ENCODE results near the gene CPLX3. TPM values are rescaled to one million over a fixed set of nuclear protein-coding genes. Genes with fewer than 3 reads are reported as not detected.

Gene CPLX3
- total RNA-seq, 1 donor from 2014 or later: 0.25 TPM

GRCh38 chr15:74787251-74788041 lies 39.0 kb upstream of the CPLX3 start:
- intact Hi-C loops (cut with micrococcal nuclease): loop anchor here (1.0 to 5.0 kb wide), 6 partner anchors 7 to 663 kb away; partner anchors contain the start of genes ARID3B, COX5A and SIN3A

GRCh38 chr15:74788042-74788682 lies 38.3 kb upstream of the CPLX3 start:
- intact Hi-C loops (cut with micrococcal nuclease): loop anchor here (1.0 to 5.0 kb wide), 4 partner anchors 8 to 416 kb away; partner anchors contain the start of gene ARID3B

- intact Hi-C loops (cut with micrococcal nuclease): loop anchor here (1.0 to 5.0 kb wide), 4 partner anchors 8 to 416 kb away; partner anchors contain the start of gene ARID3B
Measured at GRCh38 chr15:74788683-74789151, 37.7 kb upstream of the CPLX3 start.

GRCh38 chr15:74789171-74789631 lies 37.2 kb upstream of the CPLX3 start:
- intact Hi-C loops (cut with micrococcal nuclease): loop anchor here (2.0 to 5.0 kb wide), 3 partner anchors 163 to 417 kb away; partner anchors contain the start of gene ARID3B

GRCh38 chr15:74789741-74790079 lies 36.7 kb upstream of the CPLX3 start:
- intact Hi-C loops (cut with micrococcal nuclease): loop anchor here (2.0 to 5.0 kb wide), 3 partner anchors 163 to 417 kb away; partner anchors contain the start of gene ARID3B

GRCh38 chr15:74790080-74790916 lies 36.1 kb upstream of the CPLX3 start:
- intact Hi-C loops (cut with micrococcal nuclease): no loop called here

- intact Hi-C loops (cut with micrococcal nuclease): no loop called here
Measured at GRCh38 chr15:74791007-74791406, 35.4 kb upstream of the CPLX3 start.

GRCh38 chr15:74791667-74792066 lies 34.8 kb upstream of the CPLX3 start:
- intact Hi-C loops (cut with micrococcal nuclease): loop anchor here (2.0 kb wide), 1 partner anchor 21 kb away; no protein-coding TSS in a partner anchor

- intact Hi-C loops (cut with micrococcal nuclease): loop anchor here (2.0 kb wide), 1 partner anchor 22 kb away; no protein-coding TSS in a partner anchor
Measured at GRCh38 chr15:74792227-74793016, 34.0 kb upstream of the CPLX3 start.

GRCh38 chr15:74793135-74794028 lies 33.0 kb upstream of the CPLX3 start:
- intact Hi-C loops (cut with micrococcal nuclease): loop anchor here (2.0 kb wide), 1 partner anchor 23 kb away; no protein-coding TSS in a partner anchor

GRCh38 chr15:74794248-74794969 lies 32.0 kb upstream of the CPLX3 start:
- intact Hi-C loops (cut with micrococcal nuclease): no loop called here

GRCh38 chr15:74794970-74795349 lies 31.5 kb upstream of the CPLX3 start:
- intact Hi-C loops (cut with micrococcal nuclease): no loop called here

GRCh38 chr15:74795966-74796625 lies 30.3 kb upstream of the CPLX3 start:
- intact Hi-C loops (cut with micrococcal nuclease): no loop called here

GRCh38 chr15:74798388-74799254 lies 27.8 kb upstream of the CPLX3 start:
- intact Hi-C loops (cut with micrococcal nuclease): no loop called here

GRCh38 chr15:74799255-74799855 lies 27.1 kb upstream of the CPLX3 start:
- intact Hi-C loops (cut with micrococcal nuclease): no loop called here

GRCh38 chr15:74799856-74800558 lies 26.4 kb upstream of the CPLX3 start:
- intact Hi-C loops (cut with micrococcal nuclease): loop anchor here (1.0 kb wide), 3 partner anchors 20 to 165 kb away; no protein-coding TSS in a partner anchor
